Ishikawa (cell line): ENCODE data around the gene PHF20.

Experiments
- CEBPB ChIP-seq: IDR thresholded peaks from 2 replicates; pipeline ENCODE4 v1.6.1; 2012
- CREB1 ChIP-seq: IDR thresholded peaks from 2 replicates; pipeline ENCODE4 v1.6.1; 2012; ENCODE audit warnings: low read depth
- EGR1 ChIP-seq: IDR thresholded peaks from 2 replicates; pipeline ENCODE4 v1.6.1; 2012
- EP300 ChIP-seq: IDR thresholded peaks from 2 replicates; pipeline ENCODE4 v1.6.1; 2012; ENCODE audit warnings: borderline replicate concordance
- FOXM1 ChIP-seq: IDR thresholded peaks from 2 replicates; pipeline ENCODE4 v1.6.1; 2012; ENCODE audit warnings: low read depth, borderline replicate concordance
- NFIC ChIP-seq: IDR thresholded peaks from 2 replicates; pipeline ENCODE4 v1.6.1; 2012
- RAD21 ChIP-seq: IDR thresholded peaks from 2 replicates; pipeline ENCODE4 v1.6.1; 2012; ENCODE audit warnings: low read depth
- TAF1 ChIP-seq: IDR thresholded peaks from 2 replicates; pipeline ENCODE4 v1.6.1; 2012; ENCODE audit warnings: low read depth, mild to moderate bottlenecking
- TCF12 ChIP-seq: IDR thresholded peaks from 2 replicates; pipeline ENCODE4 v1.6.1; 2012; ENCODE audit warnings: low read depth
- TEAD4 ChIP-seq: IDR thresholded peaks from 2 replicates; pipeline ENCODE4 v1.6.1; 2012
- USF1 ChIP-seq: IDR thresholded peaks from 2 replicates; pipeline ENCODE4 v1.6.1; 2012
- YY1 ChIP-seq: IDR thresholded peaks from 2 replicates; pipeline ENCODE4 v1.6.1; 2012; ENCODE audit warnings: low read depth
- ZBTB7A ChIP-seq: IDR thresholded peaks from 2 replicates; pipeline ENCODE4 v1.6.1; 2012; ENCODE audit warnings: low read depth
- TF ChIP-seq, protein P1 (sequence below): IDR thresholded peaks from 2 replicates; pipeline ENCODE4 v1.6.1; 2012; ENCODE audit warnings: low read depth, mild to moderate bottlenecking
- TF ChIP-seq, protein P2 (sequence below): IDR thresholded peaks from 2 replicates; pipeline ENCODE4 v1.6.1; 2012

Gene PHF20

DNA sequence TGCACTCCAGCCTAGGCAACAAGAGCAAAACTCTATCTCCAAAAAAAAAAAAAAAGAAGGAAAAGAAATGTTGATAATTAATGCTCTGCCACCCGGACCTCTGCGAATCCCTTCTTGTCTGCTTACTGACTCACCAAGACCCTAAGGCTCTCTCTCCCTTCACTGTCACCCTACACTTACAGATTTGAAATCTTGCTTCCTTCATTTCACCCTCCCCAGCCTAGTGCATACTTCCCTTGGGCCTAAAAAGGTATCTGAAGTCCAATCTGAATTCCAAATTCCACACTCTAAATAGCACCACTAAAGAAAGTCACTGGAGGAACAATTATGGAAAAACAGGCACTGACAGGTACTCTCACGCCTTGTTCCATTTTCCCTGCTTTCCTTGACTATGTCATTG, 9.4 kb upstream of the PHF20 start:
- TF ChIP-seq CEBPB (no peak), EGR1 (no peak), YY1 (no peak), CREB1 (no peak), TAF1 (no peak), FOXM1 (no peak), EP300 (no peak), RAD21 (no peak), USF1 (no peak), ZBTB7A (no peak), TCF12 (no peak), TEAD4 (no peak), NFIC (no peak)
- TF ChIP-seq, protein P1, sequence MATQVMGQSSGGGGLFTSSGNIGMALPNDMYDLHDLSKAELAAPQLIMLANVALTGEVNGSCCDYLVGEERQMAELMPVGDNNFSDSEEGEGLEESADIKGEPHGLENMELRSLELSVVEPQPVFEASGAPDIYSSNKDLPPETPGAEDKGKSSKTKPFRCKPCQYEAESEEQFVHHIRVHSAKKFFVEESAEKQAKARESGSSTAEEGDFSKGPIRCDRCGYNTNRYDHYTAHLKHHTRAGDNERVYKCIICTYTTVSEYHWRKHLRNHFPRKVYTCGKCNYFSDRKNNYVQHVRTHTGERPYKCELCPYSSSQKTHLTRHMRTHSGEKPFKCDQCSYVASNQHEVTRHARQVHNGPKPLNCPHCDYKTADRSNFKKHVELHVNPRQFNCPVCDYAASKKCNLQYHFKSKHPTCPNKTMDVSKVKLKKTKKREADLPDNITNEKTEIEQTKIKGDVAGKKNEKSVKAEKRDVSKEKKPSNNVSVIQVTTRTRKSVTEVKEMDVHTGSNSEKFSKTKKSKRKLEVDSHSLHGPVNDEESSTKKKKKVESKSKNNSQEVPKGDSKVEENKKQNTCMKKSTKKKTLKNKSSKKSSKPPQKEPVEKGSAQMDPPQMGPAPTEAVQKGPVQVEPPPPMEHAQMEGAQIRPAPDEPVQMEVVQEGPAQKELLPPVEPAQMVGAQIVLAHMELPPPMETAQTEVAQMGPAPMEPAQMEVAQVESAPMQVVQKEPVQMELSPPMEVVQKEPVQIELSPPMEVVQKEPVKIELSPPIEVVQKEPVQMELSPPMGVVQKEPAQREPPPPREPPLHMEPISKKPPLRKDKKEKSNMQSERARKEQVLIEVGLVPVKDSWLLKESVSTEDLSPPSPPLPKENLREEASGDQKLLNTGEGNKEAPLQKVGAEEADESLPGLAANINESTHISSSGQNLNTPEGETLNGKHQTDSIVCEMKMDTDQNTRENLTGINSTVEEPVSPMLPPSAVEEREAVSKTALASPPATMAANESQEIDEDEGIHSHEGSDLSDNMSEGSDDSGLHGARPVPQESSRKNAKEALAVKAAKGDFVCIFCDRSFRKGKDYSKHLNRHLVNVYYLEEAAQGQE: no peak
- TF ChIP-seq, protein P2, sequence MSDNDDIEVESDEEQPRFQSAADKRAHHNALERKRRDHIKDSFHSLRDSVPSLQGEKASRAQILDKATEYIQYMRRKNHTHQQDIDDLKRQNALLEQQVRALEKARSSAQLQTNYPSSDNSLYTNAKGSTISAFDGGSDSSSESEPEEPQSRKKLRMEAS: no peak

- TF ChIP-seq NFIC (no peak), ZBTB7A (no peak), USF1 (no peak), YY1 (no peak), EP300 (no peak), FOXM1 (no peak), RAD21 (no peak), TEAD4 (no peak)
- TF ChIP-seq, protein P2: no peak
- TF ChIP-seq, protein P1: no peak
Measured at GRCh38 chr20:35766843-35767242, 5.0 kb upstream of the PHF20 start.

DNA sequence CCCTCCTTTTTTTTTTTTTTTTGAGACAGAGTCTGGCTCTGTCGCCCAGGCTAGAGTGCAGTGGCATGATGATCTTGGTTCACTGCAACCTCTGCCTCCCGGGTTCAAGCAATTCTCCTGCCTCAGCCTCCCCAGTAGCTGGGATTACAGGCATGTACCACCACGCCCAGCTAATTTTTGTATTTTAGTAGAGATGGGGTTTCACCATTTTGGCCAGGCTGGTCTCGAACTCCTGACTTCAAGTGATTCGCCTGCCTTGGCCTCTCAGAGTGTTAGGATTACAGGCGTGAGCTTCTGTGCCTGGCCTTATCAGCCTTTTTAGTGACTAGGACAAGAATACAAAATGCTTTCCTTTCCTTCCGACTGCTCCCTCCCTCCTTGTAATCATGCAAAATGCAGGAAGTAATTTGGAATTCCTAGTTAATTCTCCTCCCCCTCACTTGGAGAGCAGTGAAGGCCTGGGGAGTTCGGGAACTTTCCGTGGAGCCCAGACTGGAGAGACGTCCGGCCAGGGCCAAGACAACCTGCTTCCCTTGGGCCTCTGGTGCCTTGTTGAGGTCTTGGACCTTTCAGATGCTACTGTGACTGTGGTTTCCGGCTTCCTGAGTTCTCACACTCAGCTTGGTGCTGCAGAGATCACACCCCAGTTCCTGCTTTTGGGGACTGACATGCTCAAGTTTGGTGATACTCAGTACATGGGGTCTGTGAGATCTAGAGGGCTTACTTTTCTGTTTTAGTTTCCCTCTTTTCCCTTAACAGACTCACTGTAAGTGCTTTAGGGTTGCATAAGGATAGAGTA, 3.9 kb upstream of the PHF20 start:
- TF ChIP-seq YY1 (no peak), EGR1 (no peak), NFIC (no peak), TEAD4 (no peak), FOXM1 (no peak), TAF1 (no peak), CREB1 (no peak), RAD21 (no peak)
- TF ChIP-seq, protein P2: no peak

- no peak for TF ChIP-seq FOXM1
- no peak for TF ChIP-seq YY1
- TF ChIP-seq USF1: peak; percentile 80
- peak; percentile 76 for TF ChIP-seq CEBPB
Measured at GRCh38 chr20:35768731-35769664, 2.8 kb upstream of the PHF20 start.

DNA sequence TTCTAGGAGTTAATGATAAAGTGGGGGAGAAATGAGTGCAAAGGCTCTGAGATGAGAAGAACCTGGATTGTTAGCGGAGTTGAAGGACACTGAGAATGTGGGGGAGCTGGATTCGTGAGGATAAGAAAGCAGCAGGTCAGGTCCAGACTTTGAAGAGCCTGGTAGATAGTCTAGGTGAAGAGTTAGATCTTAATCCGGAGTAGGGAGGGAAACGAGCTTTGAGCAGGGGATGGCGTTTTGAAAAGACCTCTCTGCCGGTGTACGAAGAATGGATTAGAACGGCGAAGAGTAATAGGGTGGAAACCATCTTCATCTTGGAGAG, 487 bp upstream of the PHF20 start:
- no peak for TF ChIP-seq USF1
- TF ChIP-seq NFIC: no peak
- no peak for TF ChIP-seq FOXM1
- no peak for TF ChIP-seq EP300
- TF ChIP-seq ZBTB7A: no peak
- no peak for TF ChIP-seq TEAD4
- no peak for TF ChIP-seq TAF1
